NCI-H2196 treated with DMSO at 0.1 percent for 48 hours (cell line): ENCODE data around the gene PLAAT2.
"Not testable (repeated sequence)": the region's sequence is repeated elsewhere in the genome, so short reads cannot be mapped to it uniquely, and the experiment has no call there.

ENCODE experiments used
- DNase-seq: peaks from one replicate; lab custom pipeline; 2025; ENCODE audit not compliant: unreplicated experiment; lab: John Stamatoyannopoulos, UW

The PLAAT2 gene

GRCh38 chr11:63551091-63551888 lies 11.9 kb downstream of the PLAAT2 start:
- no peak for DNase-seq

- not testable (repeated sequence) for DNase-seq
Measured at GRCh38 chr11:63550156-63550700, 13.0 kb downstream of the PLAAT2 start.

- DNase-seq, result no peak
Measured at GRCh38 chr11:63549411-63549810, 13.8 kb downstream of the PLAAT2 start.

- no peak for DNase-seq
Measured at GRCh38 chr11:63548178-63548577, 15.0 kb downstream of the PLAAT2 start.

GRCh38 chr11:63547061-63547460 lies 16.1 kb downstream of the PLAAT2 start:
- DNase-seq, result no peak

GRCh38 chr11:63543711-63544110 lies 19.5 kb downstream of the PLAAT2 start:
- no peak for DNase-seq

- DNase-seq, result not testable (repeated sequence)
Measured at GRCh38 chr11:63542506-63542905, 20.7 kb downstream of the PLAAT2 start.

- DNase-seq, result peak; percentile 32
Measured at GRCh38 chr11:63537293-63538101, 25.7 kb downstream of the PLAAT2 start.

- peak; percentile 24 for DNase-seq
Measured at GRCh38 chr11:63536669-63537292, 26.4 kb downstream of the PLAAT2 start, which contains the start of gene PLAAT4. TSS of gene PLAAT4 (plus strand) at chr11:63536808. CDS start at chr11:63536869, 61 bp downstream.

GRCh38 chr11:63535734-63536133 lies 27.4 kb downstream of the PLAAT2 start:
- no peak for DNase-seq

GRCh38 chr11:63534895-63535461 lies 28.2 kb downstream of the PLAAT2 start:
- no peak for DNase-seq

GRCh38 chr11:63534076-63534475 lies 29.1 kb downstream of the PLAAT2 start:
- no peak for DNase-seq

- no peak for DNase-seq
Measured at GRCh38 chr11:63532799-63533475, 30.2 kb downstream of the PLAAT2 start.

GRCh38 chr11:63532117-63532516 lies 31.1 kb downstream of the PLAAT2 start:
- no peak for DNase-seq

- DNase-seq, result not testable (repeated sequence)
Measured at GRCh38 chr11:63531074-63531792, 31.9 kb downstream of the PLAAT2 start.

GRCh38 chr11:63530021-63530420 lies 33.2 kb downstream of the PLAAT2 start:
- DNase-seq, result no peak

GRCh38 chr11:63529373-63529772 lies 33.8 kb downstream of the PLAAT2 start:
- DNase-seq, result not testable (repeated sequence)

- DNase-seq, result not testable (repeated sequence)
Measured at GRCh38 chr11:63528729-63529278, 34.4 kb downstream of the PLAAT2 start.

GRCh38 chr11:63528156-63528555 lies 35.0 kb downstream of the PLAAT2 start:
- DNase-seq, result not testable (repeated sequence)
